GM18526 (cell line): ENCODE measurements around the gene DNASE1L2.

Experiments used
- POLR2A ChIP-seq: IDR thresholded peaks from 3 replicates; pipeline ENCODE4 v1.6.1; 2011; ENCODE audit not compliant: insufficient read length; ENCODE audit errors: extremely low read depth

The DNASE1L2 gene

GRCh38 chr16:2270588-2271470 is 34.6 kb downstream of the DNASE1L2 start:
- no peak for TF ChIP-seq POLR2A

GRCh38 chr16:2271848-2272461 is 35.7 kb downstream of the DNASE1L2 start:
- TF ChIP-seq POLR2A = no peak

GRCh38 chr16:2273484-2273883 is 37.2 kb downstream of the DNASE1L2 start:
- TF ChIP-seq POLR2A = no peak

- TF ChIP-seq POLR2A = no peak
Observed at GRCh38 chr16:2273931-2274330, 37.7 kb downstream of the DNASE1L2 start.

GRCh38 chr16:2275476-2276367 is 39.5 kb downstream of the DNASE1L2 start:
- TF ChIP-seq POLR2A = no peak

- no peak for TF ChIP-seq POLR2A
Observed at GRCh38 chr16:2276368-2277195, 40.3 kb downstream of the DNASE1L2 start.

GRCh38 chr16:2277466-2278271 is 41.4 kb downstream of the DNASE1L2 start:
- no peak for TF ChIP-seq POLR2A

- TF ChIP-seq POLR2A = no peak
Observed at GRCh38 chr16:2278272-2278608, 42.0 kb downstream of the DNASE1L2 start.

- TF ChIP-seq POLR2A = no peak
Observed at GRCh38 chr16:2278956-2279800, 42.9 kb downstream of the DNASE1L2 start.

- TF ChIP-seq POLR2A = no peak
Observed at GRCh38 chr16:2280461-2280860, 44.2 kb downstream of the DNASE1L2 start.

- TF ChIP-seq POLR2A = no peak
Observed at GRCh38 chr16:2280981-2281542, 44.8 kb downstream of the DNASE1L2 start.

GRCh38 chr16:2282262-2282661 is 46.0 kb downstream of the DNASE1L2 start:
- TF ChIP-seq POLR2A = no peak
